MG63 (cell line): ENCODE results near the gene IFITM10. TPM values are rescaled to one million over a fixed set of nuclear protein-coding genes. Genes with fewer than 3 reads are reported as not detected.
"Not testable (repeated sequence)": the region's sequence is repeated elsewhere in the genome, so short reads cannot be mapped to it uniquely, and the experiment has no call there.

ENCODE experiments used
- DNase-seq: peaks from one replicate; pipeline ENCODE4 v3.0.0-alpha.2; 2020
- H3K27me3 ChIP-seq: fragments of 250-450 bp; sonication (Bioruptor Pico); 2 replicates; pipeline ENCODE4 v1.5.1; 2020; ENCODE audit warnings: mild to moderate bottlenecking, moderate library complexity
- H3K36me3 ChIP-seq: fragments of 250-450 bp; sonication (Bioruptor Pico); 2 replicates; pipeline ENCODE4 v1.5.1; 2020; ENCODE audit warnings: mild to moderate bottlenecking, moderate library complexity
- H3K4me3 ChIP-seq: fragments of 250-450 bp; sonication (Bioruptor Pico); 2 replicates; pipeline ENCODE4 v1.5.1; 2020; ENCODE audit warnings: mild to moderate bottlenecking, moderate library complexity
- H3K9me3 ChIP-seq: fragments of 250-450 bp; sonication (Bioruptor Pico); 2 replicates; pipeline ENCODE4 v1.5.1; 2020; ENCODE audit warnings: mild to moderate bottlenecking, moderate library complexity
- total RNA-seq: library from RNA; depleted of rRNA; stranded (reverse); fragments of >200 nt; shearing (Covaris generic); gene quantifications from 2 replicates; pipeline ENCODE4 v1.2.3, GENCODE V29; 2014; ENCODE audit warnings: low replicate concordance

IFITM10 gene
- total RNA-seq, 1 experiment from 2014 or later, result 0.03 TPM

- Histone ChIP-seq H3K4me3 (no peak overlapping the region), H3K36me3 (no peaks in the 10 kb centered on the region), H3K27me3 (no peaks in the 10 kb centered on the region), H3K9me3 (no peaks in the 10 kb centered on the region)
- DNase-seq, result no peak
These were observed 55.4 kb downstream of the IFITM10 start for GRCh38 chr11:1694846-1695547.

- Histone ChIP-seq H3K4me3 (peak overlapping the region; percentile 46), H3K27me3 (no peaks in the 10 kb centered on the region), H3K36me3 (no peaks in the 10 kb centered on the region), H3K9me3 (no peaks in the 10 kb centered on the region)
- DNase-seq, result peak; percentile 81
These were observed 56.1 kb downstream of the IFITM10 start for GRCh38 chr11:1694064-1694845.

- H3K4me3 ChIP-seq, result peak overlapping the region; percentile 46
- peak; percentile 80 for DNase-seq
- H3K27me3 ChIP-seq, result no peaks in the 10 kb centered on the region
- H3K36me3 ChIP-seq, result no peaks in the 10 kb centered on the region
- no peaks in the 10 kb centered on the region for H3K9me3 ChIP-seq
These were observed 56.9 kb downstream of the IFITM10 start for GRCh38 chr11:1693327-1694063.

DNA sequence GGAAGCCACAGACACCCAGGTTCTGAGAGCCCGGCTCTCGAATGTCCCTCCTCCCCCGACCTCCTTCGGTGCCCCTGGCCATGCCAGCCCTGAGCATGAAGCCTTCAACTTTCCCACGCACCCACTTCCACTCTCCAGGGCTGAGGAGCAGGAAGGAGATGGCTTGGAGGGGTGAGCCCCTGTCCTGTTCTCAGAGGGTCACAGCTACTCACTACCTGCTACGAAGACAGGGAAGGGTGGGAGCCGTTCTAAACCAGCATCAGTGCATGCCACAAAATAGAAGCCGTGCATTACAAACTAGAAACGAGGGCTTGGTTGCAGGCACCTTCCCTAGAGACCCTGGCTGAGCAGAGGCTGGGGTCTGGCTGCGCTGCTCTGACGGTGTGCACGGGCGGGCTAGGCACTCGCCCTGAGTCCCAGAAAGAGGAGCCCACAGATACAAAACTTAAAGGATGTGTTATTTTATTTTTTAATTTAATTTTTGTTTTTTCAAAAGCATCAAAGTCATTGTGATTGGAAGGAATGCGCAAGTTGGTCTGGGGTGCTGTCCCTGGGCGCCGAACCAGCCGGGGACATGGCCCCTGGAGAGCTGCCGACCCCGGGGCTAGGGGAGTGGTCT lies 57.6 kb downstream of the IFITM10 start:
- H3K9me3 ChIP-seq, result no peaks in the 10 kb centered on the region
- H3K36me3 ChIP-seq, result no peaks in the 10 kb centered on the region
- H3K27me3 ChIP-seq, result no peaks in the 10 kb centered on the region
- no peak overlapping the region; the same call in 1 of the 2 replicates for H3K4me3 ChIP-seq
- DNase-seq, result no peak

DNA sequence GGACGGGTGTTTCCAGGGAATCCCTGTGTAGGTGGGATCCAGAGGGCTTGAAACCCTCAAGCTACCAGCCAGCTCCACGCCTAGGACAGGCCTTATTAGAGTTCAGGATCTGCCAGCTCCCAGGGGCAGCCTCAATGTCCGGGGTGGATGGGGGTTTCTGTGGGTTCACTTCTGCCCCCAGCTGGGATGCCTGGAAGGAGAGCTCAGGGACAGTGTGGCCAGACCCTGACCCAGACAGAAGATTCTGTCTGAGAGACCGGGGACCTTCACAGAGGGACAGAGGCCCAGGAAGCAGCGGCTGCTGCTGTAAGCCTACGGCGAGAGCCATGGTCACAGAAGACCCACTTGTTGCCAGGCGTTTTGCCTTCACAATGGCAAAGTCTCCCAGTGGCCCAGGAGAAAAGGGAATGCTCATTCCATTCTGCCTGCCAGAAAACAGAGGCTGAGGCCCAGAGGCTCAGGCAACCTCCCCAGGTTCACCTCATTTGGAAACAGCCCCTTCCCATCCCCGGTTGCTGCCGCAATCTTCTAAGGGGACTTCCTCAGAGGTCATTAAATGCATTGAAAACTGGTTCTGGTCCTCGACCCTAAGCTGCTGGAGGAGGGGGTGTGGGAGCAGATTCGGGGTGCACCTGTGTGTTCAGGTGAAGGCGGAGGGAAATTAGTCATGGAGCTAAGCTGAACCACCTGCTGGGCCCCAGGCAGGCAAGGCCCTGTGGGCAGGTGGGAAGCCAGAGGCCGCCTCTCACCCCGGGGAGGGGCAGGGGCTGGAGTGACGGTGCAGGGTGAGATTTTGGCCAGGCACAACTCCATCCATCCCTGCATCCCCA lies 58.3 kb downstream of the IFITM10 start:
- Histone ChIP-seq H3K9me3 (no peaks in the 10 kb centered on the region), H3K36me3 (no peaks in the 10 kb centered on the region), H3K4me3 (no peak overlapping the region), H3K27me3 (no peaks in the 10 kb centered on the region)
- no peak for DNase-seq

GRCh38 chr11:1691026-1691877 lies 59.1 kb downstream of the IFITM10 start:
- Histone ChIP-seq H3K4me3 (no peak overlapping the region), H3K9me3 (no peaks in the 10 kb centered on the region), H3K36me3 (no peaks in the 10 kb centered on the region), H3K27me3 (no peaks in the 10 kb centered on the region)
- DNase-seq, result no peak

DNA sequence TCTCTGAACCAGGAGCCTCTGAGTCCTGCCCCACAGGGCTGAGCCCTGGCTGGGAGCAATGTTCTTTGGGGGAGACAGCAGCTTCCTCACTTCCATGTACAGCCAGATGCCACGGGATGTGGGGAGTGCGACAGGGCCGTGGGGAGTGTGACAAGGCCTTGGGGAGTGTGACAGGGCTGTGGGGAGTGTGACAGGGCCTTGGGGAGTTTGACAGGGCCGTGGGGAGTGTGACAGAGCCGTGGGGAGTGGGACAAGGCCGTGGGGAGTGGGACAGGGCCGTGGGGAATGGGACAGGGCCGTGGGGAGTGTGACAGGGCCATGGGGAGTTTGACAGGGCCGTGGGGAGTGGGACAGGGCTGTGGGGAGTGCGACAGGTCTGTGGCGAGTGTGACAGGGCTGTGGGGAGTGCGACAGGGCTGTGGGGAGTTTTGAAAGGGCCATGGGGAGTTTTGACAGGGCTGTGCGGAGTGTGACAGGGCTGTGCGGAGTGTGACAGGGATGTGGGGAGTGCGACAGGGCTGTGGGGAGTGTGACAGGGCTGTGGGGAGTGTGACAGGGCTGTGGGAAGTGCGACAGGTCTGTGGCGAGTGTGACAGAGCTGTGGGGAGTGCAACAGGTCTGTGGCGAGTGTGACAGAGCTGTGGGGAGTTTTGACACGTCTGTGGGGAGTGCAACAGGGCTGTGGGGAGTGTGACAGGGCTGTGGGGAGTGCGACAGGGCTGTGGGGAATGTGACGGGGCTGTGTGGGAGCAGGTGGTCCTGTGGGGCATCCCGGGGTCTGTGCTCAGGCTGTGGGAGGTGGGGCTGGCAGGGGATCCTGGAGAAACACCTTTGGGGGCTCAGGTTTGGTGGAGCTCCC lies 60.0 kb downstream of the IFITM10 start:
- Histone ChIP-seq H3K9me3 (no peaks in the 10 kb centered on the region), H3K4me3 (no peak overlapping the region), H3K27me3 (no peaks in the 10 kb centered on the region), H3K36me3 (no peaks in the 10 kb centered on the region)
- DNase-seq, result no peak

DNA sequence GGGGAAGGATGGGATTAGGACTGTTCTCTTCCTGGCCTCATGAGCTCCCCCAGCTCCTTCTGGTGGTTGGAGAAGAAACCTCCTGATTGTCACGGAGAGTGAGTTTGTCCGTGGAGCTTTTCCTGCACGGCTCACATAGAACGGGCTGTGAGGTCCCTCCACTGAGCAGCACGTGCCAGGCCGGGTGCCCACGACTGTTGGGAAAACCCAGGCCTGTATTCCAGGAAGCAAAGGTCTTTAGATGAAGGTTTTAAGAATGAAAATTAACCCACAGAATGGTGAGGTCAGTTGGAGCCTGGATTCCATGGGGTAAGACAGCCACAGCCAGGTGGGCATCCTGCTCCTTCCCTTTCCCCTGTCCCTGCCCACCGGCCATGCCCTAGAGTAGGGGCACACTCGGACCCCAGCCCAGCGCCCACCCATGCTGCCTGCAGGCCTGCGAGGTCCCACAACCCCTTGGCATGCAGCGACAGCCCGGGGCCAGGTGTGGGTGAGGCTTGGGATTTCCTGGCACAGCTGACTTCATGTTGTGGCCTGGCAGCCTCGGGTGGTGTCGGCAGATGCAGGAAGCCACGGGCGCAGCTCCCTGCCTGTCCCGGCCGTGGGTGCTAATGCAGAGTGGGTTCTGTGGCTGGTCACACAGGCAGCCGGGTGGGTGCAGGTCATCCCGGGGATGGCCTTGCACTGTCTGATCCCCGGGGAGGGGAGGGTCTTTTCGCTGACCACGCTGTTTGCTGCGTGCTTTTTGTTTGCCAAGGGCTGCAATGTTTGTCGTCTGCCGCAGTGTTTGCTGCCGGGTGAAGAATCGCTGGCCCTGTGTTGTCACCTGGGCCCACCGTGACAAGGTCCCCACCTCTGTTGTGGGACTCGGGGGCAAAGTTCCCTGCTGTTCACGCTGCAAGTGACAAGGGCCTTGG lies 60.9 kb downstream of the IFITM10 start:
- not testable (repeated sequence) for H3K27me3 ChIP-seq, H3K9me3 ChIP-seq, DNase-seq, H3K36me3 ChIP-seq, H3K4me3 ChIP-seq

DNA sequence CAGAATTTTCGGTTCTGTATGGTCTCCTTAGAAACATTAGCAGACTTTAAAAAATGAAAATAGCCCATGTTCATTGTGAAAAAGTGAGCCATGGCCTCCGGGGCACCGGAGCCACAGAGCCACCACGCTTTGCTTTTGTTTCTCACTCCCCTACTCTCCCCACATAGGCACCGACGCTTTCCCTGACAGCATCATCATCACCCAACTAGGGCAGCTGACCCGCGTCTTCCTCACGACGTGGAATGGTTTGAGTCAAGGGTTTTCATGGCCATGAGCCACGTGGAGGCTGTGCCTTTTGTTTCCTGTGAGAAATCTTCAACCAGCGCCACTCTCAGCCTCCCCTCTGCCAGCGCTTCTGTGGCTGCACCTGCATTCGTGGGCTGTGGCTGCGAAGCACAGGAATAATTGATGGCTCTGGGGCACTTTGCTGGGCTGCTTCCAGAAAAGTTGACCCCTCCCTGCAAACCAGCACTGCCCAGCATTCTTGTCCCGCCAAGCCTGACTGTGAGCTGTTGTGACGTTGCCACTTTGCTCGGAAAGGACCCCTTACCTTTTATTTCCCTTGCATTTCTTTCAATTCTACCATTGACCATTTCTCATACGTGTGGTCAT lies 62.0 kb downstream of the IFITM10 start:
- H3K9me3 ChIP-seq, DNase-seq, H3K4me3 ChIP-seq, H3K27me3 ChIP-seq, H3K36me3 ChIP-seq: not testable (repeated sequence)

- H3K4me3 ChIP-seq, DNase-seq, H3K36me3 ChIP-seq, H3K27me3 ChIP-seq, H3K9me3 ChIP-seq: not testable (repeated sequence)
These were observed 64.2 kb downstream of the IFITM10 start for GRCh38 chr11:1686220-1686619.

GRCh38 chr11:1684886-1685874 lies 65.2 kb downstream of the IFITM10 start:
- not testable (repeated sequence) for H3K4me3 ChIP-seq, H3K27me3 ChIP-seq, H3K36me3 ChIP-seq, DNase-seq, H3K9me3 ChIP-seq

GRCh38 chr11:1683904-1684572 lies 66.4 kb downstream of the IFITM10 start:
- H3K36me3 ChIP-seq, H3K4me3 ChIP-seq, H3K9me3 ChIP-seq, H3K27me3 ChIP-seq, DNase-seq: not testable (repeated sequence)
